Dermis microvascular lymphatic vessel endothelial cell (primary cell): ENCODE results near the gene GHR. TPM values are rescaled to one million over a fixed set of nuclear protein-coding genes. Genes with fewer than 3 reads are reported as not detected.
A peak's percentile ranks its signal among the peaks of the same experiment; 100 is the strongest.

Experiments
- DNase-seq, 2 donors: peaks; one replicate each; pipeline versions ENCODE4 v3.0.0 to v3.0.0-alpha.2; 2010; ENCODE audit warnings: low read depth in 2 of 2
- total RNA-seq: library from RNA; depleted of rRNA; stranded (reverse); fragments of >200 nt; gene quantifications from 2 replicates; pipeline ENCODE4 v1.2.1, GENCODE V29; 2014

Gene GHR
- 3.1 and 6.1 TPM in 2 replicates for total RNA-seq

GRCh38 chr5:42423285-42424165, at the start of gene GHR:
Gene GHR (plus strand): TSS chr5:42423439. CDS start chr5:42565875, 142,436 bp downstream.
- DNase-seq: peak; percentile 81 to 91

DNA sequence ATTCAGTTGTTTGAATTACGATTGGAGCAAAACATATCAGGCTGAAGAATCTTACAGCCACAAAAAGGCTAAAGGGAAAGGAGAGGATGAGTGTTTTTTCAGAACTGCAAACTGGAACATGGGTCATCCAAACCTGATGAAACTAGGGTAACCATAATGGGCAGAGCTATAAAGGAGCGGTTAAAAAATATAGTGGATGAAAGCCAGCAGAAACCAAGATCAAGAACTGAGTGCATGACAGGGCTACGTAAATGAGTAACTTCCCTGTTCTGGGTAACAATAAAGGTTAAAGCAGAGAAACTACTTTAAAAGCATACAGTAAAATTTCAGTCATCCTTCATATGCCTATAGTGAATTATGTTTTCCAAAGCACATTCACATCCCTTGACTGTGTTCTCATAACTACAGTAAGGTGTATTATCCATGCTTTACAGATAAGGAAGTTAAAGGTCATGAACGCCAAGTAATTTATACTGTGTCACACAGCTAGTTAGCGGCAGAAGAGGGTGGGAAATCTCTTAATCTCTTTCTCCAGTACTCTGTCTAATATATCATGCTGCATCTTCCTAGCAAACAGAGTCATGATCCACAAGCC, 48.5 kb upstream of the GHR start:
- no peak for DNase-seq

GRCh38 chr5:42377496-42377895, 45.7 kb upstream of the GHR start:
- DNase-seq: peak; percentile 81 to 83

- DNase-seq: no peak
Observed at GRCh38 chr5:42381973-42382372, 41.3 kb upstream of the GHR start.

GRCh38 chr5:42387563-42387962, 35.7 kb upstream of the GHR start:
- DNase-seq: peak in 1 of 2 donors; percentile 3

- DNase-seq: no peak
Observed at GRCh38 chr5:42390115-42390514, 33.1 kb upstream of the GHR start.

DNA sequence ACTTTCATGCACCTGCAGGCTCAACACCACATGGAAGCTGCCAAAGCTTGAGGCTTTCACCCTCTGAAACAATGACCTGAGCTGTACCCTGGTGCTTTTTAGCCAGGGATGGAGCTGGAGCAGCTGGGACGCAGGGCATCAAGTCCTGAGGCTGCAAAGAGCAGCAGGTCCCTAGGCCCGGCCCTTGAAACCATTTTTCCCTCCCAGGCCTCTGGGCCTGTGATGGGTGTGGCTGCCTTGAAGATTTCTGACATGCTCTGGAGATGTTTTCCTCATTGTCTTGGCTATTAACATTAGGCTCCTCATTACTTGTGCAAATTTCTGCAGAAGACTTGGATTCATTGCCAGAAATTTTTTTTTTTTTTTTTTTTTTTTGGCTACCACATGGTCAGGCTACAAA, 30.3 kb upstream of the GHR start:
- DNase-seq: no peak

DNA sequence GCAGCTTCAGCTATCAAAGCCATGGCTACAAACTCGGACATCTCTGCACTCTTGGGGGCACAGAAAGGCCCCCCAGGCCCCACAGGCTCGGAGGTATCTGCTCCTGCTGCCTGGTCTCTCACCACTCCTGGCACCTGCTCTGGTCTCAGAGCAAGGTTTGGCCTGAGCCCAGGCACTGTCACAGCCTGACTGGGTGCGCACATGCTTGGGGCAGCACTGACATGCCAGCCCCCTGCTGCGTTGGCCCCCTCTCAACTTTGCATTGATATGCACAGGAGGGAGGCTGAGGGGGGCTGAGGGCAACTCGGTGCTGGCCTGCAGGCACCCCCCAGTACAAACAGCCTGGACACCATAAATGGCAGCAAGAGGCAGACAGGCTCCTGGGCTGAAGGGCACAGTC, 27.1 kb upstream of the GHR start:
- no peak for DNase-seq

DNA sequence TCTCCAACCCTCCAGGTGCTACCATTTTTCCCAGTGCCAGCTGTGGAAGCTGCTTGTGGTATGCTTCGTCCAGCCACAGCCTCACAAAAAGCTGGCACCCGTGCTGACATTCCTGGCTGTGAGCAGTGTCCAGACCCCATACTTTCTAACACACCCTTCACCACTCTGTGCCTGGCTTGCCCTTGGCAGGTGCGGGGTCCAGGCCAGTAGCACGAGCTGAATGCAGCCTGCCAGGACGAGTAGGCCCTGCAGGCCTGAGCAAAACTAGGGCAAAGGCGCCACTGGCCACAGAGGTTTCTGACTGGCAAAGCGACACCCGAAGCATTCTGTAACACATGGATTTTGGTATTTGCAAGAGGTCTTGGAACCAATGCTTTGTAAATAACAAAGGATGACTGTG, 26.0 kb upstream of the GHR start:
- DNase-seq: no peak

DNA sequence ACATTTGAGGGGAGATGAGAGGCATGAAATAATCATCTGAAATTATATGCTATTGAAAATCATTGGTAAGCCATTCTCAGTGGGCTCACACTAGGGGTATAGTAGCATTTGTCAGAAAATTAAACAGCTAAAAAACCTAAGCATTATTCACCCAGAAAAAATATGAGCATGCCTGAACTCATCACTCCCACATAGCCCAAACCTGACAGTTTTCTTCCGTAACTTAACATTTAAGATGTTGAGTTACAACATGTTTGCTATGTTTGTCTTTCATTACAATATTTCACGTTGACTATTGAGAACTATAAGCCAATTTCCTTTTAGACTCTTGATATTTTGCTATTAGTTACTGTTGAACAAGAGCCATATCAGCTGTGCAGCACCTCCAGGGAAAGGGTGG, 23.5 kb upstream of the GHR start:
- DNase-seq: no peak

- DNase-seq: no peak
Observed at GRCh38 chr5:42400474-42400873, 22.8 kb upstream of the GHR start.

DNA sequence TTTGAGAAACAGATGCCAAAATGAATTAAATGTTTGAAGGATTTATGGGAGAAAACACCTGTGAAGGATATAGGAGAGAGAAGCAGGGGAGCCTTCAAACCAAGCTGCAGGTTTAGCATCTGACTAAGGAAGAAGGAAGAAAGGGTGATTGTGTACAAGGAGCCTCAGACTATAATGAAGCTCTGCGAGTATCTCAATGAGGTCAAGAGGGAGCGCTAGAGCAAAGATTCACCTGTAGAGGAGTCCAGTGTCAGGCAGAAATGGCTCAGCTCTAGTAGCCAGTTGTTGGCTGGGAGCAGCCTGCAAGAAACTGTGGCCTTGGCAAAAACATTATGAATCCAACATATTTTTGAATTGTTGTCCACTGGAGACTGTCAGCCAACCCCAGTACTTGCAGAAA, 20.0 kb upstream of the GHR start:
- DNase-seq: no peak

DNA sequence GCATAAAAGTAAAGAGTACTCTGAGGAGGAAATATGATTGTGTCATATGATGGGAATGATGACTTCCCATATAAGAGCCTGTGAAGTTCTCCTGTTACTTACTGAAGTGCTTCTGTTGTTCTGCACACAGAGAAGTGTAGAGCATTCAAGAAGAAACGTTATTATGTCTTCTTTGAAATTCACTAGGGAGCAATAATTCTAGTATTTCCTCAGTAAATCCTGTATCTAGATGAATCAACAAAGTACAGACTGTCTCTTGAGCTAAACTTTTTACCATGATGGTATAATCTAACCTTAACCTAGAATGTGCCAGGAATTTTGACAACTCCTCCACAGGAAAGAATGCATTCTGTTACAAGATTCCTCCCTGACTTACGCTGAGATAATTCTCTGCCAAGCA, 18.9 kb upstream of the GHR start:
- DNase-seq: no peak

- no peak for DNase-seq
Observed at GRCh38 chr5:42419294-42419693, 3.9 kb upstream of the GHR start.

DNA sequence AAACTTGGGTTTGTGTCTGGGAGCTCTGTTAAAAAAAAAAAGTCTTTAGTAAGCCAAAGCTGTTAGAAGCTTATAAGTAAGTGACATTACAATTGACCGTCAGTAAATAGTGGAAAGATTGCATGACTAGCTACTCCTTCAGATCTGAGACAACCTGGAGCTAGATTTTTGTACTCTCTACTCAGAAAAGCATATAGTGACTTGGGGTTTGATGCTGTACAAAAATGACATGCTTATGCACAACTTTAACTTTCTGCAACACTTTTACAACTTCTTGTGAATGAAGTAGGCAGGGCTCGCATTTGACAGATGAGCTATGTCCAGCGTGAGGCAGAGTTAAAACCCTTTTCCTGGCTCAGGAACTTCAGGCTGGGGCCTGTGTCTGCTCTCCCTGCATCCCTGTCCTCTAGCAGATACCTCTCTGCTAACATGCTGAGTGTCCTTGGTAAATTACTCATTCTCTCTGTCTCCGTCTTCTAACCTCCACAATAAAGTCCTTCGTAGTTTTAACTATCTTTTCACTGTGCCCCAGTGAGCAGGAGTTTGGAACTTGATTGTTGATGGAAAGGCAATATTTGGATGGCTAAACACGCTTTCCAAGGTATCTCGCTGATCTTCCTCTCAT, 471 bp upstream of the GHR start:
- no peak for DNase-seq

DNA sequence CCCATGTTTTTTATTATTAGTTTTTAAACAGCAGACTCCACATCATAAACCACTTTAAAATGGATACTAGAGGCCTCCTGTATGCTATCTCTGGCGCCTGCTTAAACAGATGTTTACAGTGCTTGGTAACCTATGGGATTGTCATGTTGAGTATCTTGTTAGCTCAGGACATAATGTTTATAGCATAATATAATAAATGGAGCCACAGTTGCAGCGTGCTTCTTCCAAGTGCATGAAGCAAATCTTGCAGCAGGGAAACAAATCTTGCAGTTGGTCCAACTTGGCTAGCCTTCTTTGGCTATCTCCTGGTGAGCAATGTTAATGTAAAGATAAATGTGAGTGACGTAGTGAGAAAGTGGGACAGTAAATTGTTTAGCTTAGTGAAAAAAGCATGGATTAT, 2.8 kb downstream of the GHR start:
- DNase-seq: no peak

DNA sequence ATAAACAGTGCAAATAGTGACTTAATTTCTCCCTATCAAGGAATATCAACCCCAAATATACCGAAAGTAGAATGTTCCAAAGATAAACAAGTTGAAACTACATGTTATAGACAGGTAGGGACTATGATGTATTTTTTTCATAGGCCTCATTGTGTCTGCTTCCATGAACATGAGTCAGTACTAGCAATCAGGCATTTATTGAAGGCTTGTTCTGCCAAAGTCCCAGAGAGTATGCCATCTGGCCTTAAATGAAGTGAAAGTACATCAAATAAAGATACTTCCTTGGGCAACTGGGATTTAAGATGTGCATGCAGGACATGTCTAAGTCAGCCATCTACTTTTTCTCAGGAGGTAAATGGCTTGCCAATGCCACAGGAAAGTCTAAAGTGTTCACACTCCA, 6.5 kb downstream of the GHR start:
- DNase-seq: no peak

GRCh38 chr5:42434047-42434724, 10.9 kb downstream of the GHR start:
- no peak for DNase-seq

DNA sequence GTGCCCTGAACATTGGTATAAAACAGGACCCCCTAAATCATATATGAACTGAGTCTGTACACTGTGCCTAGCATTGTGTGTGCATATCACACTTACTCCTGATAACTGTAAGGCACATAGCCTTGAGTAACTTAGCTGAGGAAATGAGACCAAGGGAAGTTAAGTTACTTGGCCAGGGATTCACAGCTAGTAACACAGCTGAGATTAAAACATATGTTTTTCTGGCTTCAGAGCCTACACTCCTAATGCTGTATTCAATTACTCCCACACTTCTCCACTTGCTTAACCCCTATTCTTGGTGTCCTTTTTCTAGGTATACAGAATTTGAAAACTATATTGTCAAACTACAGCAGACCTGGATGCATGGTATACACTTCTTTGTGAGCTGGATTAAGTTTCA, 12.8 kb downstream of the GHR start:
- DNase-seq: no peak

- no peak for DNase-seq
Observed at GRCh38 chr5:42454216-42454995, 31.2 kb downstream of the GHR start.

GRCh38 chr5:42461033-42461432, 37.8 kb downstream of the GHR start:
- no peak for DNase-seq
